DMS153 treated with DMSO at 0.1 percent for 48 hours (cell line): ENCODE measurements around the gene RCAN3.
A peak's percentile ranks its signal among the peaks of the same experiment; 100 is the strongest.
"Not testable (repeated sequence)": the region's sequence is repeated elsewhere in the genome, so short reads cannot be mapped to it uniquely, and the experiment has no call there.

Source experiments
- DNase-seq: peaks from one replicate; lab custom pipeline; 2025; ENCODE audit not compliant: unreplicated experiment; lab: John Stamatoyannopoulos, UW

Gene RCAN3

DNA sequence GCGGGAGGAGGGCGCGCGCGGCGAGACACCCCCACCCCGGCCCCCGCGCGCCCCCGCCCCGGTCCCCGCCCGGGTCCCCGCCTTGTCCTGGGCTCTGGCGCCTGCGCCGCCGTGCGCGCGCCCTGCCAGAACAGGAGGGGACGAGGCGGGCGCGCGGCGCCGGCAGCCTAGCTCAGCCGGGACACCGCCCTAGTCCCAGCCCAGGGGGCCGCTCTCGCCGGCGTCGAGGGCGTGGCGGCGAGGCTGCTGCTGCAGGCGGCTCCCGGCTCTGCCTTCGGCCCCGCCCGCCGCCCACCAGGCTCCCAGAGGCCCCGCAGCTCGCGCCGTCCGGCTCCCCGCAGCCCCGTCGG lies at the start of gene RCAN3:
TSS of gene RCAN3 (plus strand) at position 128 of the 350 bp plus-strand sequence. CDS start 11,537 bp downstream, outside the sequence.
- peak; percentile 76 for DNase-seq

- DNase-seq = no peak
Measured at GRCh38 chr1:24452922-24453485, 49.6 kb upstream of the RCAN3 start.

- no peak for DNase-seq
Measured at GRCh38 chr1:24454673-24455072, 48.0 kb upstream of the RCAN3 start.

DNA sequence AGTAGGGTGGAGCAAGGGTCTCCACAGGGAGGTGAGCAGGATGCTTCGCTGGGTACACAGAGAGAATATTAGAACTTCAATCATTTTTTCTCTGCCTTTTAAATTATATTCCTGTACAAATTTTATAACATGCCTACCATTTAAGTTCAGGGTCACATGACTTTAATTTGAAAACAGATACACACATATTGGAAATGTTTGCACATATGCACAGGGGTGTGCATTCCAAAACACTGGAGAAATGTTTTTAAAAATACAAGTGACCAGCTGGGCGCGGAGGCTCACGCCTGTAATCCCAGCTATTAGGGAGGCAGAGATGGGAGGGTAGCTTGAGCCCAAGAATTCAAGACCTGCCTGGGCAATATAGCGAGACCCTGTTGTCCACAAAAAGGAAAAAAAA lies 47.4 kb upstream of the RCAN3 start:
- DNase-seq = no peak

DNA sequence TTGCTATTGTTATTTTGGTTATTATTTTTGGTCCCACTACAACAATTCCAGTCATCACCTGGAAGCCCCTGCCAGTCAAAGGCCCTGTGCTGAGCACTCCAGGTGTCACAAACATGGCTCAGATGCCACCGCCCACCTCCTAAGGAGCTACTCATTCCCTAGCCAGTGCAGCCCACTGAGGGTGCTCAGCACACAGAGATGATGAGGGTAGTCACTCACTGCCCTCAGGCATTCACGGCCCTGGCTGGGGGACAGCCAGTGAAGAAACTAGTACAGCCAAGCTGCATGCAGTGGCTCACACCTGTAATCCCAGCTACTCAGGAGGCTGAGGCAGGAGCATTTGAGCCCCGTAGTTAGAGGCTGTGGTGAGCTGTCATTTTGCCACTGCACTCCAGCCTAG lies 44.8 kb upstream of the RCAN3 start:
- DNase-seq = no peak

DNA sequence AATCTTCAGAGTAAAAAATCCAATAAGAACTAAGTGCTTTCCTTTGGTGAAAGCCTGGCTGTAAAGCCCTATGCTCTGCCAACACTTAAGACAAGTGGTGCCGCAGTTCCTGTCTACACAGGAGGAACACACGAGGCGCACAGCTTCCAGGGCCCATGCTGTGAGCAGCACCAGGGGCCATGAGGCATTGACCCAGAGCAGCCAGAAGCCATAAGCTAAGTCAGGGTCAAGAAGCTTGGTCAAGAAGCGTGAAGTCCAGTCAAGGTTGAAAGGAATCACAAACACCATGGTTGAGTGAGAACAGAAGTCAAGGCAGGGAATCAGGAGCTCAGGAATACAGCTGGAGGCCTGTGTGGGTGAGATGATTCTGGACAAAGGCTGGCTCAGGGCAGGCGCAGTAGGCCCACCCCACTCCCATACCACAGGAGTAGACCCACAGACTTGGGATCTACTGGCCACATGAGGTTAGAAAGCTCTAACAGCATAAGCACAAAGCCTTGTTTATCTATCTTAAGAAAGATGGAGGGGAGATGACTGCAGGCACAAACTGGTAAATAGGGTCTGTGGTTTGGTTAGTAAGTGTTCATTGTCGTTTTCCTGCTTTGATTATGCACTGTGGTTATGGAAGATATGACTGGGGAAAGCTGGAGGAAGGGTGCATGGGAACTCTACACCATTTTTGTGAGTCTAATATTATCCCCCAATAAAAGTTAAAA lies 42.9 kb upstream of the RCAN3 start:
- no peak for DNase-seq

GRCh38 chr1:24462128-24462527 lies 40.5 kb upstream of the RCAN3 start:
- not testable (repeated sequence) for DNase-seq

GRCh38 chr1:24463776-24464735 lies 38.6 kb upstream of the RCAN3 start:
- no peak for DNase-seq

DNA sequence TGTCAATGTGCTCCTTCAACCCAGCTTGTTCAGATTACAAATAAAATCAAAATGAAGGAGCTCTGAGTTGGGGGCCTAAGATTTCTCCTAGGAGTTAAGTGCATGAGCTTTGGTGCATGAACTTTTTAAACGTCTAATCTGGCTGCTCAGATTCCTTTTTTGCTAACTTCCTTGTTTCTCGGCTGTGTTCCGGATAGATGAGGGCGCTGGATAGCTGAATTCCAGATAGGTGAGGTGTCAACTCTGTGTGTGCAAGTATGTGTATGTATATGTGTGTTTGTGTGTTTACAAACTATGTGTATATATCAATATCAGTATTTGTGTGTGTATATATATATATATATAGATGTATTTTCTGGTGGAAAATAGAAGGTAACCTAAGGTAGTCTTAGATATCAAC lies 37.5 kb upstream of the RCAN3 start:
- no peak for DNase-seq

DNA sequence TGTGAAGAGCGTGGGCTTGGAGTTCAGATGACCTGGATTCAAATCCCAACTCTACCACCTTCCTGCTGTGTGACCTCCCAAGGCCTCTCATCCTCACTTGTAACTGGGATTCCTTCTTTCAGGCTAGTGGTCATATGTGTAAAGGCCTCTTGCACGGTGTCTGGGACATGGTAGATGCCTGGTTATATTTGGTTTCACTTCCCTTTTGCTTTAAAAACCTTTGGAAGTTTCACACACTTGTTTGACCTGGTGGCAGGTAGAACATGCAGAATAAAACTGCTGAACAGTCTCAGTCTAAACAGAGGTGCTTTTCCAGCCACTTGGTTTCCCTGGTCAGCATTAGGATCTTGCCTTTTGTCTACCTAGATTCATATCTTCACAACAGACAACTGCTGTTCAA lies 37.0 kb upstream of the RCAN3 start:
- no peak for DNase-seq

DNA sequence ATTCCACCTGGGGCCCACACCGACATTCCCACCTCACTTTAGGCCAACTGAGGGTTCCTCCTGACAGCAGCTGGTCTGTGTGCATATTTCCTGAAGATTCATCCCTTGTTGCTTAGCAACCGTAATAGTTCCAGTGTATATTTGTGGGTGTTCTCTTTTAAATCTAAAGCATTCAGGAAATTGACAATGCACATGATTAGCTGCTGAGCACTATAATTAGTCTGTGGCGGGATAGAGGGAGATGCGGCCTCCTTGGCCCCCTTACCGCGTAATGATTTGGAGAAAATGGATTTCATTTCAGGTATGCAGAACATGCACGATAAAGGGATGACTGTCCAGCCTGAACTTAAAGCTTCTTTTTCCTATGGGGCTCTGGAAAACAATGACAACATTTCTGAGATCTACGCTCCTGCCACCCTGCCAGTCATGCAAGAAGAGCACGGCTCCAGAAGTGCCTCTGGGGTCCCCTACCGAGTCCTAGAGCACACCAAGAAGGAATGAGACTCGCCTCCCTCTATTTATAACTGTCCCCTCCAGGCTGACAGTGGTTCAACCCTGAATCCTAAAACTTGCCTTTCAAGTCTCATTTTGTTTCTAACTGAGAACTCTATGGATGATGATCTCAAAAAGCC lies 33.8 kb upstream of the RCAN3 start:
- no peak for DNase-seq

GRCh38 chr1:24470592-24470991 lies 32.0 kb upstream of the RCAN3 start:
- DNase-seq = no peak

- DNase-seq = no peak
Measured at GRCh38 chr1:24472527-24473251, 29.9 kb upstream of the RCAN3 start.

- no peak for DNase-seq
Measured at GRCh38 chr1:24474193-24474592, 28.4 kb upstream of the RCAN3 start.

DNA sequence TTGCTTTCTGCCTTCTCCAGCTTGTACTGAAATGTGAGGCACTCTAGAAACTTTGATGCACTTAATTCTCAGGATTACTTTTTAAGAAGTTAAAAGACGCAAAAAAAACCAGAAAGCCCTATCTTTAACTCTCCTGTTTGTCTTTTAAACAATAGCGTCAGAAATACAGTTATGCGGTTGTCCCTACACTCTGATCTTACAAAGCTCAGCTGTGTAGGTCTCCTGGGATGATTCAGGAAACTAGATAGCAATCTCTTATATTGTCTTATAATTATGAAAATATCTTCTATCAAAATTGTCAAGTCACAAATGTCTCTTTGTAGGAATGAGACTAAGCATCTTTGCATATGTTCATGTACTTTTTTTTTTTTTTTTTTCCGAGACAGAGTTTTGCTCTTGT lies 26.9 kb upstream of the RCAN3 start:
- DNase-seq = no peak

DNA sequence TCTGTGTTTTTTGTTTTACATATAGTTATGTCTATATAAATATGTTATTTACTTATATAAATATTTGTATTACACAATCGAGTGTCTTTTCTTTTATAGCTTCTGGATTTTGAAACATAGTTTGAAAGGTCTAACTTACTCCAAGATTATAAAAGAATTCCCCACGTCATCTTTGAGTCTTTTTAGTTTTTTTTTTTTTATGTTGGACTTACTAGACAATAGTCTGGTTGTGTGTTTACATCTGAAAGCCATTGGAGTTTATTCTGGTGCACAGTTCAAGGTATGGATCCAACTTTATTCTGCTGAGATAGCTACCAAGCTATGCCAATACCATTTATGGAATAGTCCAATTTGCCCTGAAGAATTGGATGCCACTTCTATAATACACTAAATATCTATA lies 26.1 kb upstream of the RCAN3 start:
- no peak for DNase-seq

GRCh38 chr1:24477309-24477708 lies 25.3 kb upstream of the RCAN3 start:
- DNase-seq = no peak

DNA sequence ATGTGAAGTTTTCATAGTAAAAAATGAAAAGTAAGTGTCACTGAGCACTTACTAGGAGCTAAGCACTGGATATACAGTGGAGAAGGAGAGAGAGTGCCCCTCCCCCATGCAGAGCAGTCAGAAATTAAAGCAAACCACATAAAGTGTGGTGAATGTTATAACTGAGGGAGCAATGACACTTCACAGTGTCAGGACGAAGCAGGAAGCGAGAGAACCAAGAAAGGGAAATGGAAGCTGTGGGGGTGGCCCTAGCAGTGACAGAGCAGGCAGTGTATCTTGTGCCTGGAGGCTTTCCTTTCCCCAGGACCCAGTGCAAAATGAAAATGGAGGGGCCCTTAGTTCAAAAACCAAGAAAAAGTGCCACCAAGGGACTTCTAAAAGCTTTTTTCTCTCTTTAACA lies 21.5 kb upstream of the RCAN3 start:
- no peak for DNase-seq

- DNase-seq = no peak
Measured at GRCh38 chr1:24481843-24482610, 20.6 kb upstream of the RCAN3 start.

- DNase-seq = no peak
Measured at GRCh38 chr1:24483441-24483840, 19.2 kb upstream of the RCAN3 start.
